Measurements from ENCODE around the gene SRP54. TPM values are rescaled to one million over a fixed set of nuclear protein-coding genes. Genes with fewer than 3 reads are reported as not detected.

Gene SRP54
- total RNA-seq, 1 experiment from 2014 or later = 44.5 TPM

DNA sequence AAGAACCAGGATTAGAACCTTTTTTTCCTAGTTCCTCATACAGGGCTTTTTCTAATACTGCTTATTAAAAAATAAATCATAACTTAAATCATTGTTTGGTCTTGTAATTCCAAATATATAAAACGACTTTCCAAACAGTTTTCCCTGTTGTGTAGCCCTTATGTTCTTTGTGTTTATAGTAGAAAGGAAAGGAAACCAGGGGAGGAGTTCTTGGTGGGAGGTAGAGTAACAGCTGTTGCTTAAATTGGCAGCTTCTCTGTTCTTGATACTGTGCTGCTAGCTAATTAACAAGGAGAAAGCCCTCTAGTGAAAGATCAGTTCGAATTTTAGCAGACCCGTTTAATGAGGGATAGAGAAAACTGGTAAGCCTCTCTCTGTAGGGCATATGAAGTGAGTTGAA, 15.0 kb downstream of the SRP54 start:
- DNase-seq = no peak
- Histone ChIP-seq H3K27me3 (ENCODE audit: insufficient read depth, low read depth) (no peaks in the 10 kb centered on the region), H3F3A (ENCODE audit: insufficient read depth, low read depth) (no peaks in the 10 kb centered on the region), H3K79me2 (ENCODE audit: low read depth) (no peaks in the 10 kb centered on the region), H3K9me3 (ENCODE audit: insufficient read depth, low read depth) (no peaks in the 10 kb centered on the region), H4K20me1 (ENCODE audit: insufficient read depth) (no peaks in the 10 kb centered on the region), H3K4me2 (no peak overlapping the region), H3K4me3 (no peak overlapping the region), H3K36me3 (ENCODE audit: low read depth) (no peaks in the 10 kb centered on the region), H2AFZ (no peak overlapping the region), H3K27ac (no peak overlapping the region), H3K4me1 (replicated peaks; ENCODE audit: insufficient read depth) (no peaks in the 10 kb centered on the region), H3K9me2 (ENCODE audit: insufficient read depth) (no peaks in the 10 kb centered on the region)
- no TSS peak for BruUV-seq (replicated peaks)
- intact Hi-C loops (cut with micrococcal nuclease; ENCODE audit: unreplicated experiment) = no loop called here
- TF ChIP-seq EZH2 (IDR thresholded peaks at IDR 0.05; ENCODE audit: low read depth) = no peak
- TF ChIP-seq CTCF (conservative IDR thresholded peaks at IDR 0.05) = no peak
- CTCF ChIA-PET = no interaction called here
- POLR2A ChIA-PET (ENCODE audit: unreplicated experiment) = no interaction called here

- no peaks in the 10 kb centered on the region for H3K79me2 ChIP-seq (ENCODE audit: low read depth)
- no peaks in the 10 kb centered on the region for H3F3A ChIP-seq (ENCODE audit: insufficient read depth, low read depth)
- no peak overlapping the region for H3K27ac ChIP-seq
- TF ChIP-seq EZH2 (IDR thresholded peaks at IDR 0.05; ENCODE audit: low read depth) (no peak), CTCF (conservative IDR thresholded peaks at IDR 0.05) (no peak)
- ChIA-PET CTCF (no interaction called here), POLR2A (ENCODE audit: unreplicated experiment) (no interaction called here)
- no peaks in the 10 kb centered on the region for H3K9me2 ChIP-seq (ENCODE audit: insufficient read depth)
- H3K36me3 ChIP-seq (ENCODE audit: low read depth) = no peaks in the 10 kb centered on the region
- H3K4me2 ChIP-seq = no peak overlapping the region
- H3K4me3 ChIP-seq = no peak overlapping the region
- no peaks in the 10 kb centered on the region for H3K27me3 ChIP-seq (ENCODE audit: insufficient read depth, low read depth)
- intact Hi-C loops (cut with micrococcal nuclease; ENCODE audit: unreplicated experiment) = no loop called here
- H3K4me1 ChIP-seq (replicated peaks; ENCODE audit: insufficient read depth) = no peaks in the 10 kb centered on the region
- no peak overlapping the region for H2AFZ ChIP-seq
- H3K9me3 ChIP-seq (ENCODE audit: insufficient read depth, low read depth) = no peaks in the 10 kb centered on the region
- no peak for DNase-seq
- H4K20me1 ChIP-seq (ENCODE audit: insufficient read depth) = no peaks in the 10 kb centered on the region
- BruUV-seq (replicated peaks) = no TSS peak
These were observed 16.7 kb downstream of the SRP54 start for GRCh38 chr14:34999500-34999899.

GRCh38 chr14:35001621-35002020, 18.8 kb downstream of the SRP54 start:
- Histone ChIP-seq H3K27ac (no peak overlapping the region), H3K79me2 (ENCODE audit: low read depth) (no peaks in the 10 kb centered on the region), H3K4me3 (no peak overlapping the region), H3K4me1 (replicated peaks; ENCODE audit: insufficient read depth) (no peaks in the 10 kb centered on the region), H2AFZ (no peak overlapping the region), H3F3A (ENCODE audit: insufficient read depth, low read depth) (no peaks in the 10 kb centered on the region), H3K27me3 (ENCODE audit: insufficient read depth, low read depth) (no peaks in the 10 kb centered on the region), H3K36me3 (ENCODE audit: low read depth) (no peaks in the 10 kb centered on the region), H3K9me3 (ENCODE audit: insufficient read depth, low read depth) (no peaks in the 10 kb centered on the region), H3K9me2 (ENCODE audit: insufficient read depth) (no peaks in the 10 kb centered on the region), H3K4me2 (no peak overlapping the region), H4K20me1 (ENCODE audit: insufficient read depth) (no peaks in the 10 kb centered on the region)
- ChIA-PET POLR2A (ENCODE audit: unreplicated experiment) (no interaction called here), CTCF (no interaction called here)
- no TSS peak for BruUV-seq (replicated peaks)
- intact Hi-C loops (cut with micrococcal nuclease; ENCODE audit: unreplicated experiment) = no loop called here
- no peak for TF ChIP-seq CTCF (conservative IDR thresholded peaks at IDR 0.05)
- no peak for TF ChIP-seq EZH2 (IDR thresholded peaks at IDR 0.05; ENCODE audit: low read depth)
- DNase-seq = no peak

Data from PC-9 (cell line).